Stimulated activated CD8-positive, alpha-beta memory T cell treated with anti-CD3 and anti-CD28 coated beads, Interleukin-7, amount 100 ng/mL, for 48 hours (primary cell): ENCODE data around the gene ZNF107.
"Not testable (repeated sequence)": the region's sequence is repeated elsewhere in the genome, so short reads cannot be mapped to it uniquely, and the experiment has no call there.

Experiments
- DNase-seq, 2 donors: peaks; one replicate each; pipeline ENCODE4 v3.0.0-alpha.2; 2020; ENCODE audit warnings: low read depth in 1 of 2; ENCODE audit errors: extremely low read depth in 1 of 2

ZNF107 gene

DNA sequence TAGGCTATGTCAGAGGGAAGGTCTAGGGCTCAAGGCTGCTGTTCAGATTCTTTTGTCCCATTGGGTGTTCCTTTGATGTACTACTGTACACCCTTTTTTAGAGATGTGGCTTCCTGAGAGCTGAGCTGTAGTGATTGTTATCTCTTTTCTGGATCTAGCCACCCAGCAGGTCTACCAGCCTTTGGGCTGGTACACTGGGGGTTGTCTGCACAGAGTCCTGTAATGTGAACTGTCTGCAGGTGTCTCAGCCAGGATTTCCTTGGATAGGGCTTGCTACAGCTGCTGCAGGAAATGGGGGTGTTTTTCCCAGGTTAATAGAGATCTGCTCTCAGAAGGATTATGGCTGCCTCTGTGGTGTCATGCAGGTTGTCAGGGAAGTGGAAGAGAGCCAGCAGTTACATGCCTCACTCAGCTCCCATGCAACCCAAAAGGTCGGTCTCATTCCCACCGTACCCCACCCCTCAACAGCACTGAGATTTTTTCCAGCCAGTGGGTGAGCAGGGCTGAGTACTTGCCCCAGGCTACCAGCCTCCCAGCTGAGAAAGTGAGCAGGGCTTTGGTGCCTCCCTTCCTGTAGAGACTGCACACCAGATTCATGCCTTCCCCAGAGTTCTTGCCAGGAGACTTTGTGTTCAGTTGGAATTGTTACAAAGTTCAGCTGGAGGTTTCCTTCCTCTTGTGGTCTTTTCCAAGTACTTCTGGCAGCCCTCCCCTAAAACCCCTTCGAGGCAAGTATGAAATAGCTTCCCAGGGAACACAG lies 63.3 kb downstream of the ZNF107 start:
- no peak for DNase-seq

DNA sequence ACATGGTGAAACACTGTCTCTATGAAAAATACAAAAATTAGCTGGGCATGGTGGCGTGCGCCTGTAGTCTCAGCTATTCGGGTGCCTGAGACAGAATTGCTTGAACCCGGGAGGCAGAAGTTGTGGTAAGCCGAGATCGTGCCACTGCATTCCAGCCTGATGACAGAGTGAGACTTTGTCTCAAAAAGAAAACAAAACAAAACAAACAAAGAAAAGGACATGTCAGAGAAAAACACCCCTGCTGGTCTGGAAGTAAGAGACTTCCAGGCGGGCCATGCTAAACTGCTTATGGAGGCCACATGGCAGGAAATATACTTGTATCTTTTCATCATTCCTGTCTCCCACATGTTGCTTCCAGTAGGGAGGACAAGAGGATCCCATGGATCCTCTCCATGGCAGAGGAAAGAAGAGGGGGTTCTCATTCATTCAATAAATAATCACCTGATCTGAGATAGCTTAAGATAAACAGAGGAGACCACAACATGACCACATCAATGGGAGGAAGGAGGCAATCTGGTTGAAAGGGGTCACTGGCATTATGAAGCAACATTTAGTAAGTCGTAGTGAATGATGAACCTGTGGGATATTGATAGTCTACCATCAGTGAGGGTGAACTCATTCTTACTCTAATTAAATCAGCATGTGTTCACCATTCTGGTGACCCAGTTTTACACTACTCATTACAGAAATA lies 67.8 kb downstream of the ZNF107 start:
- DNase-seq: no peak

DNA sequence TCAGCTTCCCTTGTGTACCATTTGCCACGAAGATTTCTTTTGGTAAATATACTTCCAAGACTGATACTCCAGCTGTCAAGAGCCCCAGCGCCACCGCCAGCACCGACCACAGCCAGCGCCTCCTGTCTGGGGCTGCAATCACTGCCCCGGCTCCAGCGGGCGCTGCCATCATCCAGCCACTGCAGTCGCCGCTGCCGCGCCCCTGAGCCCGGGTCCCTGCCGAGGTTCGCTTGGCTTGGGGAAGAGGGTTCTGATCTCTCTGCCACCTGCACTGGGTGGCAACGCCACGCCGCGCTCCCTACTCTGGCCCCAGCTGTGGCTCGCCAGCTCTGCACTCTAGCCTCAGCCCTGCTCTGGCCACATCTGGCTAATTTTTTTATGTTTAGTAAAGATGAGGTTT lies 70.6 kb downstream of the ZNF107 start:
- DNase-seq: no peak

DNA sequence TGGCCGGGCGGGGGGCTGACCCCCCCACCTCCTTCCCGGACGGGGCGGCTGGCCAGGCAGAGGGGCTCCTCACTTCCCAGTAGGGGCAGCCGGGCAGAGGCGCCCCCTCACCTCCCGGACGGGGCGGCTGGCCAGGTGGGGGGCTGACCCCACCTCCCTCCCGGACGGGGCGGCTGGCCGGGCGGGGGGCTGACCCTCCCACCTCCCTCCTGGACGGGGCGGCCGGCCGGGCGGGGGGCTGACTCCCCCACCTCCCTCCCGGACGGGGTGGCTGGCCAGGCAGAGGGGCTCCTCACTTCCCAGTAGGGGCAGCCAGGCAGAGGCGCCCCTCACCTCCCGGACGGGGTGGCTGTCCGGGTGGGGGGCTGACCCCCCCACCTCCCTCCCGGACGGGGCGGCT lies 72.5 kb downstream of the ZNF107 start:
- not testable (repeated sequence) for DNase-seq

DNA sequence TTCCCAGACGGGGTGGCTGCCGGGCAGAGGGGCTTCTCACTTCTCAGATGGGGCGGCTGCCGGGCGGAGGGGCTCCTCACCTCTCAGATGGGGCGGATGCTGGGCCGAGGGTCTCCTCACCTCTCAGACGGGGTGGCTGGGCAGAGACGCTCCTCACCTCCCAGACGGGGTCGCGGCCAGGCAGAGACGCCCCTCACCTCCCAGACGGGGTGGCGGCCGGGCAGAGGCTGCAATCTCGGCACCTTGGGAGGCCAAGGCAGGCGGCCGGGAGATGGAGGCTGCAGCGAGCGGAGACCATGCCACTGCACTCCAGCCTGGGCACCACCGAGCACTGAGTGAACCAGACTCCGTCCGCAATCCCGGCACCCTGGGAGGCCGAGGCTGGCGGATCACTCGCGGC lies 73.0 kb downstream of the ZNF107 start:
- DNase-seq: not testable (repeated sequence)

DNA sequence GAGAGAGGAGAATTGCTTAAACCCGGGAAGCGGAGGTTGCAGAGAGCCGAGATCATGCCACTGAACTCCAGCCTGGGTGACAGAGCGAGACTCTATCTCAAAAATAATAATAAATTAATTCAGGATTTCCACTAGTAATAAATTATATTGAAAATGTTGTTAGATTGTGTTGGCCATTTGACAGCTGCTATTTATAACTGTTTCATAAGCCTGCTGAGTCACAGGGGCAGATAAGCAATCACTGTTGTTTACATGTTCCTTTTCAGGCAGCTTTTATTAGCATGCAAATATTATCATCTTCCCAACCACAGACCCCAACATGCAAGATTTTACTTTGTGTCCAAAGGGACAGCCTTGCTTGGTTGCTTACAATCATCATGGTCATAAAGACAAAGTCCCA lies 78.7 kb downstream of the ZNF107 start:
- no peak for DNase-seq

DNA sequence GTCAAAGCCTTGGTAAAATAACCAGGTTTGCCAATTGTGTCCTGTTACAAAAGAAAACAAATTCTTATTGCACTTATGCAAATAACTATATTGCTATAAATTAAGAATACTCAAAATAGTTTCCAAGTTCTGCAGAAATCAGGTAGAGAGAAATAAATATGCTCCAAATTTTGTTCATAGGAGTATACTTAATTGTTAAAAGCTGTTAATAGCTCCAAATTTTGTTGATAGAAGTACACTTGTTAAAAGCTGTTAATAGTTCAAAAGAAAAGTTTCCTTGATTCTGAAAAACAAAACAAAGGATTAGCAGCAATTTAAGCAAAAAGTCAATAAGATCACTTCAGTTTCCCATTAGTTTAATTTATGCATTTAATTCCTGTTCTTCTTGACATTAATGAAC lies 81.9 kb downstream of the ZNF107 start:
- DNase-seq: no peak

DNA sequence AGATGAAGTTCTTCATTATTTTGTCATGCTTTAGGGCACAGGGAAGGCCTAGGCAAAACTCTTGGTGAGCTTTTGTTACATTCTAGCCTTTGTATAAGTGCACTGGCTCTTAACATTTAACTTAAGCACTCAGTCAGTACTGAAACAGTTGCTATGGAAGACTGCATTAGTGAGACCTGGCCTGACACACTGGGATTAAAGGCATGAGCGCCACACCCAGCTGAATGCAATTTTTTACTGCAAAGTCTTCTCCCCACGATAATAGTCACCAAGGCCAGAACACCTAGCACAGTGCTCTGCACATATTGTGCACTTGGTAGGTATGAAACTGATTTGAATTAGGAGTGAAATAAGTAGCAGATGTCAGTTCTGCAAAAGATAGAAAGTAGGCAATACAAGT lies 87.1 kb downstream of the ZNF107 start:
- no peak for DNase-seq

DNA sequence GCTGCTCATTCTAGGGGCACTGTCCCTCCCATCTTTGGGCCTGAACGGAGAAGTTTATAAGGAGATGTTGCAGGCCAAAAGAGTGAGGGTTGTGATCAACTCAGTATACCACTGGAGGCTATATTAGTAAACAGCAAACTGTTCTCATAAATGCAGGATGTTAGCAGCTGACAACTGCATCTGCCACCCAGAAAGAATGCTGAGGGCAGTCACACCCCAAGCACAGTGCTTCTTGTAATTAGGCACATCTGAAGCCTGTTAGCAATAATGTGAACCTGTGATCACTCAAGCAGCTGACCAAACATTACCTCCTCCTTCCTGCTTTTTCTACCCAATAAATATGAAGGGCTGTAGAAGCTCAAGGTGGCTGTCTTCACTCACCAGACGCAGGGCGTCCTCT lies 89.9 kb downstream of the ZNF107 start:
- no peak for DNase-seq

DNA sequence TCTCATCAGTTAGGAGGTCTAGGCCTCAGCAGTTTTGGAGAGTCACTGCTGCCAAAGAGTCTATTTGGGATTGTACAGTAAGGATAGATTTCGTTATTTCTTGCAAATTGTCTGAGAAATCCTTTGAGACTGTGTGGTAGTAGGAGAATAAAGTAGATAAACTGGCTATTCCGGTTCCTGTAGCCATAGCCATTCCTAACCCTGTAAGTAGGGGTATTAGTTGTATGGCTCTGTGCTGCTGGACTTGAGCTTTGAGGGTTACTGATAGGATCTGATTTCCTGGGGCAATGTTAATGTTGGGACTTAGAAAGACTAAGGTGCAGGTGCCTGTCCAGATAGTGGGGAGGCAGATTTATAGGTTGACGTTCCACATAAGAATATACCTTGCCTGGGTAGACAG lies 92.2 kb downstream of the ZNF107 start:
- DNase-seq: no peak
